T-helper 22 cell (primary cell): ENCODE results near the gene HSPB7.
A peak's percentile ranks its signal among the peaks of the same experiment; 100 is the strongest.
"Not testable (repeated sequence)": the region's sequence is repeated elsewhere in the genome, so short reads cannot be mapped to it uniquely, and the experiment has no call there.

Source experiments
- DNase-seq: peaks from one replicate; pipeline ENCODE4 v3.0.0-alpha.2; 2020; ENCODE audit warnings: low read depth

HSPB7 gene

DNA sequence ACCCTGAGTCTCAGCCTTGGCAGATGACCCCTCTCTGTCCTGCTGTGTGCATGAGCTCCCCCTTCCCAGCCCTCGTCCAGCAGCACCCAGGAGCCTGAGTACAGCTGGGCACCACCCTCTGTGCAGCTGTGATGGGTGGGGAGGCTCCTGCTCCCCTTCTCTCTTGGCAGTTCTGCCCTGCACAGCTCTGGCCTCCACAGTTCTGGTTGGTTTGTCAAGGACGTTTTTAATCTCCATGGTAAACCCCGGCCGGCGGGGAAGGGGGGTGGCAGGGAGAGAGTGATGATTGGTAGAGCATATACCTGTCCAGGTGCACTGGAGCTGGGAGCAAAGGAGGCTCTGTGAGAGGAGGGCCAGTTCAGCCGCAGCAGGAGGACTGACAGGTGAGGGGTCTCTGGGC lies 3.8 kb upstream of the HSPB7 start, which contains the start of gene CLCNKA:
CLCNKA (plus strand) TSS at position 356 of the 400 bp plus-strand sequence. CDS start 584 bp downstream, outside the sequence.
- DNase-seq = no peak

DNA sequence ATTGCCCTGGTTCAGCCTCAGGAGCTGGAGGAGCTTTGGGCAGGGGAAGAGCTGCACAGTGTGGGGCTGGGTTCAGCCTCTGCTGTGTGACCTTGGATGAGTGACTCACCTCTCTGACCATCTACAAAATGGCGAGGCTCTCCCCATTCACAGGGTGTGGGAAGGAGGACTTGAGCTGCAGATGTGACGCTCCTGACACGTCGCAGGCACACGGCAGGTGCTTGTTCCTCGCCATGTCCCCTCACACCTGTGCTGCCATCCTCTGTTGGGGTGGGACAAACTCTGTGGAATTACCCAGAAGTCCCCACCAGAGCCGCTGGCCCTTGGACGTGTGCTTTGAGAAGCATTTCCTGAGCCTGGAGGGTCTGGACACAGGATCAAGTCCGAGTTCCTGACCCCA lies 3.0 kb upstream of the HSPB7 start:
- not testable (repeated sequence) for DNase-seq

DNA sequence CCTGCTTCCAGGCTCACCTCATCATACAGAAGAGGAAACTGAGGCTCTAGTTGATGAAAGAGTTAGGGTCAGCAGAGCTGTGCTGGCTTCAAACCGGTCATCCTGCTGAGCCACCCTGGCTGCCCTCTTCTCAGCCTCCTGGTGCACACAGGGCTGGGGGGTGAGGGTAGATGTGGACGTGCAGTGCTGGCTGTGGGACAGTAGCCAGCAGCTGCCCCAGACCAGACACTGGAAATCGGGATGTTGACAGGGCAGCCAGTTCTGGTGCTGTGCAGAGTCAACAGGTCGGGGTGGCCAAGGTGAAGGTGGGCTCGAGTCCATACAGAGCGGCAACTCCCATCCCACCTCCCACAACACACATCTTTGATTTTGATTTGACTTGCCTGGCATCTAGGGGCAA lies 2.5 kb upstream of the HSPB7 start:
- no peak for DNase-seq

DNA sequence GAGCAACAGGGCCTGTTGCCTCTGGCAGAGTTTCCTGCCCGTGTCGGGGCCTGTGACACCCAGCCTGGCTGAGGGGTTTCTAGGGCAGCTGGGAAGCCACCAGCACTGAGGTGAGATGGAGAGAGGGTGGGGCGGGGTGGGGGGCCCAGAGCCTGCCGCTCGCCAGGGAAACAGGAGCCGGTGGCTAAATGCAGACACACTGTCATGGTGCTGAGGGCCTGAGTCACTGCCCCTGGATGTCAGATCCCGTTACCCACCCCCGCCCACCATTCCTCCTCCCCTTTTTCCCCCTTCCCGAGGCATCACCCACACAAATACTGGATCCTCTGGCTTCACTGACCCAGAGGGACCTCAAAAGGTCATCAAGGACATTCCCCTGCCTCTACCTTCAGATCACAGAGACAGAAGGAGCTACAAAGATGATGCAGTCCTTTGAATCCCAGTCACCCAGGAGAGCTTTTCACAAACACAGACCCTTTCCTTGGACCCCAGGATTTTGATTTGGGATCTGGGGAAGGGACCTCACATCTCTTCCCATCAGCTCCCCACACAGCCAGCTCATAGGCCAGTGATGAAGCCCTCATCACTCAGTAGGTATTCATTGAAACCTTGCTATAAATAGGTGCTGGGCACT lies 1.9 kb upstream of the HSPB7 start:
- DNase-seq = no peak

DNA sequence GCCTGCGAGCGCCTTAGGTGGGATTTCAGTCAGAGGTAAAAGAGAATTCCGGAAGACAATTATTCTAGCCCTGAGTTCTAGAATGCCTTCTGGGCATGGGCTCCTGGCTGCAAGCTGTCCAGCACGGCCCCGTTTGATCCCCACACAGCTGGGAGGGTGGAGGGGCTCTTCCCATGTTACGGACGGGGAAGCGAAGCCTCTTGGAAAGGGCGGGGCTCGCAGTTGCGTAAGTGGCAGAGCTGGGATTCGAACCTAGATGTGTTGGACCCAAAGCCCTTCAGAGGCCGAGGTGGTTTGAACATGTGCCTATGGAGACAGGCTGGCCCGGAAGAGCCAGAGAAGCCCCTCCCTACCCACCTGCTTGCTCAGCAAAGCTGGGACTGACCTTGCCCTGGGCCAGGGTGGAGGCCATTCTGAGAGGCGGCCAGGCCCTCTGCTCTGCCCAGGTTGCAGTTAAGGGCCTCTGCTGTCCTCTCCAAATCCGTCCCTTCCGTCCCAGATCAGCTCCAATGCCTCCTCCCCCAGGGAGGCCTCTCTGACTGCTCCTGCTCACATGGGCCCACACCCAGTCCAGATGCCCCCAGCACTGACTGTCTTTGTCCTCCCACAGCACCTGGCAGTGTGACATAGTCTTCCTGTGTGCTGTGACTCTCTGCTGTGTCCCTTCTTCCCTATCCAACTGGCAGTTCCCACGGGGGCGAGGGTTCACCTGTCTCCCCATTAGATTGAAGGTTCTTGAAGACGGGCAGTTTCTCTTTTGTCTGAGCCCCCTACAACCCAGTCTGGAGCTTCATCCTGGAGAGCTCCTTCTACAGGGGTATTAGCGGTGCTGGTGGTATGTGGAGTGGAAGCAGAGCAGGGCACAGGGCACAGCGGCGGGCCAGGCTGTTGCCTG lies 1.2 kb upstream of the HSPB7 start:
- no peak for DNase-seq

DNA sequence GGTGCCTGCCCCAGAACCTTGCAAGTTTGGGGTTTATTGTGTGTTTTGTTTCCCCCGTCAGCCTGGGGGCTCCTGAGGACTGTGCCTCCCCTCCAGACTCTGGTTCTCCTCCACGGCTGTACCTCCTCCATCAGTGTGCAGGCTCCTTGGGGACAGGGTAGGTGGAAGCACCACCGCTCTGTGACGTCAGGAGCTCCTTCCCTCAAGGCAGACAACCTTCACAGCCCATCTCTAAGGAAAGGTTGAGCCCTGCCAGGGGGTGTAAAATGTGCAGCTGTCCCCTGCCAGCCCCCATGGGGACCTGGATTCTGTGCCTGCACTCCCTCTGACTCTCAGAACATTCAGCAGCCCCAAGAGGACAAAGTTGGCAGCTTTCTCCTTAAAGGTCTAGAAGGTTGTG lies 465 bp upstream of the HSPB7 start:
- no peak for DNase-seq

DNA sequence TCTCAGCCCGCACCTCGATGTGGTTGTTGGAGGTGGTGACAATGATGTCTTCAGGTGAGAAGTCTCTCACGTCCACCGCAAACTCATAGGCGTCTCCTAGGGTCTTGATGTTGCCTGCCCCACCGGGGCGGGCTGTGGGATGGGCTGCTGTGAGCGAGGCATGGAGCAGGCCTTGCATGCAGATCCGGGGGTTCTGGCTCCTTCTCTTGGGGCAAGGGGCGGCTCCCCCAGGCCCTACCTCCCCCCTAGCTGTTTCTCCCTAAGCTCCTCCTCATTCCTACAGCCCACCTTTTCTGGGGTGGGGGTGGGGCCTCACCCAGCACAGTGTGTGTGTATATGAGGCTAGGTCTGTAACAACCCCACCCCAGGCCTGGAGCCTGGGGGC lies 775 bp downstream of the HSPB7 start:
- no peak for DNase-seq

DNA sequence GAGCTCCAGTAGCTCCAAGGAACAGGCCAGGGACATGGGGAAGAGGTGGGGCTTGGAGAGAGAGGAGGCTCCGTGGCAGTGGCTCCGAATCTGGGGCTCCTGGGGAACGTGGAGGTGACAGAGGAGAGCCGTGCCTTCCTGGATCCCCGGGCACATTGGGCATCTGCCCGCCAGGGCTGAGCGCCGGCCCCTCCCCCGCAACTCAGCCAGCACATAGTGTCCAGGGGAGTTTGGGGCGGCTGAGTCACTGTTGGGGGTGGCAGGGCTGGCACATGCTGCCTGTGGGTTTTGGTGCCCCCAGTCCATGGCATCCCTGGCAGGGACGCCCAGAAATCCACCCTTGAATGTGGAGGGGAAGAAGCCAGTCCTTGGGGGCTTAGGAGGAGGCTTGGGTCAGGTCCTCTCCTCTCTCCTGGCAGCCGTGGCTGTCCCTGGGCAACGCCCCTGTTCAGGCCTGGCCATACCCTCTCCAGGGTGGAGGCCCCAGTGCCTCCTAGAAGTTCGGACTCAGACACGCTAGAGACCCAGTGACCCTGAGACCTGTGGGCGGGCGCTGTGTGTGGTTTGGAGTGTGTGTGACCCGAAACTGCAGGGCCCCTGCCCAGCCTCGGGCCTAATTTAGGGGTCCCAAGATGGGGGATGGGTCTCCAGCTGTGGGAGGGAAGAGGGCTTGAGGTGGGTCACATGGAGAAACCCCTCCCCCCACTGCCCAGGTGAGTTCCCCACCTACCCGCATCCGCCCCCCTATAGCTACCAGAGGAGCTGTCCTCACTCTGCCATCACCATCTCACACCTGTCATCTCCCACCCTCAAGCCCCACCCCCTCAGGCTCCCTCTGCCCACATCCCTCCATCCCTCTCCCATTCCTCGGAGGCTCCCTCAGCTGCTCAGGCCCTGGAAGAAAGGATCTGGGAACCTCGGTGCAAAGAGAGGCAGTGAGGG lies 1.6 kb downstream of the HSPB7 start:
- no peak for DNase-seq

DNA sequence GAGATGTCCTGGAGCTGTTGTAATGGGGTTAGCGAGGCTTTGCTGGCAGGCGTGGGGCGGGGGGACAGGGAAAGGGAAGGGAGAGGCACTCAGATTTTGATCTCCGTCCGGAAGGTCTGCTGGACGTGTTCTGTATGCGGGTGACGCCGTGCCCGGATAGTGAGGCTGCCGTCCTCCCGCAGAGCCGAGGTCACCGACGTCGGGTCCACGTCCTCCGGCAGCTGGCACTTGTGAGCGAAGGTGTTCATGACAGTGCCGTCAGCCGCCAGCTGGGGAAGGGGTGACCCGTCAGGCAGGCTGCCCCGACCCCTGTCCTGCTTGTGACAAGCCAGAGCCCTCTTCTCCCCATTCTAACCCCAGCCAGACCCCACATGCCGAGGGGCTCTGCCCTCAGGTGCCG lies 2.4 kb downstream of the HSPB7 start:
- no peak for DNase-seq

DNA sequence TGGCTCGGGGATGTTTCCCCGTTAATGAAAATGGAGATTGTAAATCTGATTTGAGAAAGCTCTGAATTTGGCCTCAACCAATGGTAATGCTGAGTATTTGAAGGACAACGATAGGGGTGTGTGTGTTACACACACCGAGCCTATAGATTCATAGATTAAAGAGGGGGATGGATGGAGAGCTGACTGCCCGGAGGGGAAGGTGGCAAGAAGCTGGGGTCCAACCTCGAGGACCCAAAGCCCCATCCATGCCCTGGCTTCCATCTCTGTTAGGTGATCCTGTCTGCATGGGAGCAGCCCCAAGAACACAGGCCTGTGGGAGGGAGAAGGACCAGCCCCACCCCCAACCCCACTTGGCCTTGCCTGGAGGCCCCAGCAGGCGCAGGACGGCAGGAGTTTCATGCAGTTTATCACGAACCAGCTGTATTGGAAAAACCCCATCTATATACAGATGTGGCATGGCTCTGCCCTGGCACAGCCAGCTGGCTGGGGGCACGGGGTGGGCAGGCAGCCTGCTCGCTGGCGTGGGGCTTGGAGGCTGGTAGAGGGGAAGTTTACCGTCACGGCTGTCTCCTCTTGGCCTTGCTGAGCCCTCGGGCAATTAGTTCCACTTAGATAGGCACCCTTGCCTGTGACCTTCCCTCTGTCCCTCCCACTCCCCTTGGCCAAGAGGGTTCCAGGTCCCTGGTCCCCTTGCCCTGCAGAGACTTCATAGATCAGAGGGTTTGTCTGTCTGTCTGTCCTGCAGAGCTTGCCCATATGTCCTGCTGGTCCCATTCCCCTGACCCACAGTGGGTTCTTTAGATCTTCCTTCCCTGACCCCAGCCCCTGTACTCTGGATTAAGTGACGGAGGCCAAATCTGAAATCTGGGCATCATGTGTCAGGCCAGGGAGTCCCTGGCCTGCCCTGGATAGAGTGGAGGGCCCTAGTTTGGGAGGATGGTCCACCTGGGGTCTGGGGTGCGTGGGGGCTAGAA lies 3.0 kb downstream of the HSPB7 start:
- no peak for DNase-seq

DNA sequence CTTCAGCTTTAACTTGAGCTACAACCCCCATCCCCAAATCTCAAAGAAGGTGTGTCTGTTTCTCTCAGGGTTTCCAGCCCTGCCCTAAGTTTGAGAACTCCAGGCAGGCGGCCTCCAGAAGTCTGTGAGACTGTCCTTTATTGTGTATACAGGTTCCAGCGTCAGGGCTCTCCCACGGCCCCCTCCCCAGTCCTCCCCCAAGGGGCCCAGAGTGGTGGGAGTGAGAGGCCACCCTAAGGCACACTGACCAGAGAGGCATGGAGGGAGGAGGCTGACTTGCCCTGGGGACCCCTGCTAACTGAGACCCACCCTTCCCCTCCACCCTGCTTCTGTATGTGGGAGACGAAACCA lies 4.0 kb downstream of the HSPB7 start:
- no peak for DNase-seq

DNA sequence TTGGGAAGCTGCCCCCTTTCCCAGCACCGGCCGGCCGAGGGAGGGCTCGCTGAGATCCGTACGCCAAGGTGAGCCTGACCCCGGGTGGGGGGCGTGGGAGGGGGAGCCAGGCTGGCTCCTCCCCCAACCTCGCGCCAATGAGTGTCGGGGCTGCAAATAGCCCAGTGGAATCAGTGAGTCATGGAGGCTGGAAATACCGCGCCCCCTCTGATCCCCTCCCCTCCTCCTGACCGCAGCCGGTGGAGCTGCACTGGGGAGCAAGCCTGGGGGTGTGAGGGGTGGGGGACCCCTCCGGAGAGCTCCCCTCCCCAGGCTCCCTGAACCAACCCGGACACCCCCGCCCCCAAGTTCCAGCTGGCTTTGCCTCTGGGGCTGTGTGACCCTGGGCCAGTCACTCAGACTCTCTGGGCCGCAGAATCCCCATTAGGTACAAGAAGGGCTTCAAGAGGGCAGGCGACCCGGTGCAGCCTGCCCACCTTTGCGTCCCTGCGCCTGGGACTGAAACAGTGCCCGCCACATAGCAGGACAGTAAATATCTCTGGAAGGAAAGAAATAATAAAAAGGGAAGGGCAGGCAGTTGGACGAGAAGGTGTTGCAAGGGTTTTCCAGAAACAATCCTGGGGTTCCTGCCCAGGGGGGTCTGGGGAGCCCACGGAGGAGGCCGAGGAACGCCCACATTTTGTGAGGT lies 4.5 kb downstream of the HSPB7 start:
- DNase-seq = no peak

DNA sequence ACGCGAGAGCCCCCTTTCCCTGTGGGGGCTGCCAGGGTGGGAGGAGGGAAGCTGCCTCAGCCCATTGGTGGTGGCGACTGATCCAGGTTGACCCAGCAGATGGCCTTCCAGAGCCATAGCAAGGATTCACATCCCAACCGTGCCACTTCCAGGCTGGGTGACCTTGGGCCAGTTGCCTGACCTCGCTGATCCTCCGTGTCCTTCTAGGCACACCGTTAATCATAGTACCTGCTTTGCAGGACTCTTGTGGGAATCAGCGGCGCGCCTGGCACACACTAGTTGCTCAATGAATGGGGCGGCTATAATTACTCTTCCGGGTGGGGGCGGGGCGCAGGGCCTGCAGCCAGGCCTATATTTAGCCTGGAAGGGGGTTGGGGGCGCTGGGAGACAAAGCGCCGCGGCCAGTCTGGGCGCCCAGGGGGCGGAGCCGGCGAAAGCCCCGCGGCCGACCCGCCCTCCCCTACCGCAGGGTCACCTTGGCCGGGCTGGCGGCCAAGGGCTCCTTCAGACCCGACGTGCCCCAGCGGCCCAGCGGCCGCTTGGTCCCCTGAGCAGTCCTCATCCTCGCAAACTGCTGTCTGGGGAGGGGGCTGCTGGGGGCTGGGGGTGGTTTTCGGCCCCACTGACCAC lies 5.1 kb downstream of the HSPB7 start:
- no peak for DNase-seq

DNA sequence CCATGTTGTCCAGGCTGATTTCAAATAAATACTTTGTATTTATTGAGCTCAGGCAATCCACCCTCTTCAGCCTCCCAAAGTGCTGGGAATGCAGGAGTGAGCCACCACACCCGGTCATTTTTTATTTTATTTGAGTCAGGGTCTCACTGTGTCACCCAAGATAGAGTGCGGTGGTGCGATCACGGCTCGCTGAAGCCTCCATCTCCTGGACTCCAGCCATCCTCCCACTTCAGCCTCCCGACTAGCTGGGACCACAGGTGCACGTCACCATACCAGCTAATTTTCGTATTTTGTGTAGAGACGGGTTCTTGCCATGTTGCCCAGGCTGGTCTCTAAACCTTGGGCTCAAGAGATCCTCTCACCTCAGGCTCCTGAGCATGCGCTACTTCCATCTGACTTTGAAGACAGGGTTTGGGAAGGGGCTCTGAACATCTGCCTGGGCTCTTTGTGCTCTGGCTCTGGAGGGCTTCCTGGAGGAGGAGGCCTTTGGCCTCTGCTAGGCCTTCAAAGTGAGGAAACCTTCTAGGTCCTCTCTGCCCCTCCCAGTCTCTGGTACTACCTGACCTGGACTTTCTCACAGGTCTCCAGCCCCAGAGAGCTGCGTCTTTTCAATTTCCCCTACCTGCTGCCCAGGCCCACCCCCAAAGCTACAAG lies 5.8 kb downstream of the HSPB7 start:
- DNase-seq = no peak

DNA sequence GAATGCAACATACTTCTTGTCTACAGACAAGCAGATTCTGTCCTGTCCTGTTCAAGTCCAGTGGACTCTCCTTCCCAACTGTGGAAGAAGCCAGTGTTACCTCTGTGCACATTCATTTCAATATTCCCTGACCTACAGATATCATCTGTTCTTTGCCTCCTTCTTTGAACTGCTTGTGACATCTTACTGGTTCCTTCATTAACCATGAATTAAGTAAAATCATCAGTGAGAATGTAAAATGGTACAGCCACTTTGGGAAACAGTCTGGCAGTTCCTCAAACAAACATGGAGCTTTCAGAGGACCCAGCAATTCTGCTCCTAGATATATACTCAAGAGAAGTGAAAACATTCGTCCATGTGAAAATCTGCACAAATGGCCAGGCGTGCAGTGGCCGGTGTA lies 7.0 kb downstream of the HSPB7 start:
- DNase-seq = no peak

DNA sequence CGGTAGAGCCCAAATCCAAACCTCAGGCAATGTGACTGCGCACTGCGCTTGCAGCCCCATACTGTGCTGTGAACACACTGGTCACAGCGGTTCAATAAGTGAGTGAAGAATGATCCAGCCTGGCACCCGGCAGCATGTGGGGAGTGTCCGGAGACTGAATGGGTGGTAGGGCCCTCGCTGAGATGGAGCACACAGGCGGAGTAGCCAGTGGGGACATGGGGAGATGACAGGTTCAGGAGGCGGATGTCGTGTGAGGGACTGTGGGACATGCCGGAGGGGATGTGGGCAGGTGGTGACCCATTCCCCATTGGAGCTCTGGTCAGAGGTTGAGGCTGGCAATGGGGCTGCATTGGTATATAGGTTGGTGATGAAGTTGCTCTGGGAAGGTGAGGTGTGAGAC lies 8.2 kb downstream of the HSPB7 start:
- no peak for DNase-seq

DNA sequence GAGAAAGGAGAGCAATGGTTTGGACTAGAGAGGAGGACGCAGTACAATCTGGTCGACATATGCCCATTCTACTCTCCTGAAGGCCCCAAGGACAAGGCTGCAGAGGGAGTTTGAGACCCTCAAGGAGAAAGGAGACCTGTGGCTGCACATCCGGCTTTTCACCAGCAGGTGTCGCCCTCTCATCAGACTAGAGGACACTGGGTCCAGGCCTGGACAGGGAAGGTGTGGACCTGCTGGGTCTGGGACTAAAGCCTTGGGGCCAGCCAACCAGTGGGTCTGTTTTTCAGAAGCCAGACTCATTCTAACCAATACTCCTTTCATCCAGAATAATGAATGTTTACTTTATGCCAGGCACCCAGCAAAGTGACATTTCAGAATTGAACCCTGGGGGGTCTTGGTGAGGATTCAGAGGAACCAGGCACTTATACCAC lies 8.8 kb downstream of the HSPB7 start:
- DNase-seq = peak; percentile 26

DNA sequence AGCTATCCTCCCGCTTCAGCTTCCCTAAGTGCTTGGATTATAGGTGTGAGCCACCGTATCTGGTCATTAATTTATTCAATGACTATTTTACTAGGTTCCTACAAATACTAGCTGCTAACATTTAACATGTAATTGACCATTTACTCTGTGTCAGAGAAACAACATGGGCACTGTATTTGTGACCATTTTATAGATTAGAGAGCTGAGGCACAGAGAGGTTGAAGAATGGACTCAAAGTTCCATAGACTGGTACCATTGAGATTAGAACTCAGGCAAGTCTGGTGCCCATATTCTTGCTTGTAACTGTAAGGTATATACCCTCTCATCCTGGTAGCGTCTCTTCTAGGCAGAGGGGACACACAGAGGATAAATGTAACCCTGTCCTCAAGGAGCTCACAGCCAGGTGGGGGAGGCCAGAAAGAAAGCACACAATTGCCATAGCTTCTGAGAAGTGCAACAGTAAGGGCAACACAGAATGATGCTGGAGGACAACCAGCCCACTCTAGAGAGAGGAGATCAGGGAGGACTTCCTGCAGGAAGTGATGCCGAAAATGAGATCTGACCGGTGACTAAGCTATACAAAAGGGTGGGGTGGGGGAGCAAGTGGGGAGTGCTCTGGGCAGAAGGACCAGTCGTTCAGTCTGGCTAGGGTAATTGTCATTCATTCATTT lies 10.0 kb downstream of the HSPB7 start:
- no peak for DNase-seq
